ENCODE measurements around the gene IL18RAP.

DNA sequence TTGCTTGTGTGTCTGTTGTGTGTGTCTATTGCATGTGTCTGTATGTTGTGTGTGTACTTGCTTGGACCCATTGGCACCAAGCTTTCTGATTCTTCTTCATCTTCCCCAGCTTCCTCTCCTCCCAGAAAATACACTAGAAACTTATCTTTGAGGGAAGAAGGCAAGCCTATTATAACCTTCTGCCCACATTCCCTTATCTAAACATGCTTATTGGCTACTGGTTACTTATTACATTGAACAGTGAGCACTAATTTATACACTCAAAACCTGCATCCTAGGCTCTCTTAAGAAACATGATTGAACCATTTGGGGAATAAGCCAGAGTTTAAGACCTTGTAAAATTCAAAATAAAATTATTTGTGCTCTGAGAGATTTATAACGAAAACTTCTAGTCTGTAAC, 76.6 kb downstream of the IL18RAP start:
- TF ChIP-seq, protein P1, sequence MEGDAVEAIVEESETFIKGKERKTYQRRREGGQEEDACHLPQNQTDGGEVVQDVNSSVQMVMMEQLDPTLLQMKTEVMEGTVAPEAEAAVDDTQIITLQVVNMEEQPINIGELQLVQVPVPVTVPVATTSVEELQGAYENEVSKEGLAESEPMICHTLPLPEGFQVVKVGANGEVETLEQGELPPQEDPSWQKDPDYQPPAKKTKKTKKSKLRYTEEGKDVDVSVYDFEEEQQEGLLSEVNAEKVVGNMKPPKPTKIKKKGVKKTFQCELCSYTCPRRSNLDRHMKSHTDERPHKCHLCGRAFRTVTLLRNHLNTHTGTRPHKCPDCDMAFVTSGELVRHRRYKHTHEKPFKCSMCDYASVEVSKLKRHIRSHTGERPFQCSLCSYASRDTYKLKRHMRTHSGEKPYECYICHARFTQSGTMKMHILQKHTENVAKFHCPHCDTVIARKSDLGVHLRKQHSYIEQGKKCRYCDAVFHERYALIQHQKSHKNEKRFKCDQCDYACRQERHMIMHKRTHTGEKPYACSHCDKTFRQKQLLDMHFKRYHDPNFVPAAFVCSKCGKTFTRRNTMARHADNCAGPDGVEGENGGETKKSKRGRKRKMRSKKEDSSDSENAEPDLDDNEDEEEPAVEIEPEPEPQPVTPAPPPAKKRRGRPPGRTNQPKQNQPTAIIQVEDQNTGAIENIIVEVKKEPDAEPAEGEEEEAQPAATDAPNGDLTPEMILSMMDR (IDR thresholded peaks at IDR 0.05; ENCODE audit: insufficient read depth, low read length): no peak
- TF ChIP-seq, protein P2, sequence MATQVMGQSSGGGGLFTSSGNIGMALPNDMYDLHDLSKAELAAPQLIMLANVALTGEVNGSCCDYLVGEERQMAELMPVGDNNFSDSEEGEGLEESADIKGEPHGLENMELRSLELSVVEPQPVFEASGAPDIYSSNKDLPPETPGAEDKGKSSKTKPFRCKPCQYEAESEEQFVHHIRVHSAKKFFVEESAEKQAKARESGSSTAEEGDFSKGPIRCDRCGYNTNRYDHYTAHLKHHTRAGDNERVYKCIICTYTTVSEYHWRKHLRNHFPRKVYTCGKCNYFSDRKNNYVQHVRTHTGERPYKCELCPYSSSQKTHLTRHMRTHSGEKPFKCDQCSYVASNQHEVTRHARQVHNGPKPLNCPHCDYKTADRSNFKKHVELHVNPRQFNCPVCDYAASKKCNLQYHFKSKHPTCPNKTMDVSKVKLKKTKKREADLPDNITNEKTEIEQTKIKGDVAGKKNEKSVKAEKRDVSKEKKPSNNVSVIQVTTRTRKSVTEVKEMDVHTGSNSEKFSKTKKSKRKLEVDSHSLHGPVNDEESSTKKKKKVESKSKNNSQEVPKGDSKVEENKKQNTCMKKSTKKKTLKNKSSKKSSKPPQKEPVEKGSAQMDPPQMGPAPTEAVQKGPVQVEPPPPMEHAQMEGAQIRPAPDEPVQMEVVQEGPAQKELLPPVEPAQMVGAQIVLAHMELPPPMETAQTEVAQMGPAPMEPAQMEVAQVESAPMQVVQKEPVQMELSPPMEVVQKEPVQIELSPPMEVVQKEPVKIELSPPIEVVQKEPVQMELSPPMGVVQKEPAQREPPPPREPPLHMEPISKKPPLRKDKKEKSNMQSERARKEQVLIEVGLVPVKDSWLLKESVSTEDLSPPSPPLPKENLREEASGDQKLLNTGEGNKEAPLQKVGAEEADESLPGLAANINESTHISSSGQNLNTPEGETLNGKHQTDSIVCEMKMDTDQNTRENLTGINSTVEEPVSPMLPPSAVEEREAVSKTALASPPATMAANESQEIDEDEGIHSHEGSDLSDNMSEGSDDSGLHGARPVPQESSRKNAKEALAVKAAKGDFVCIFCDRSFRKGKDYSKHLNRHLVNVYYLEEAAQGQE (IDR thresholded peaks at IDR 0.05; ENCODE audit: insufficient replicate concordance, low read depth): no peak
- TF ChIP-seq POLR2AphosphoS5 (IDR thresholded peaks at IDR 0.05; ENCODE audit: low read depth) (no peak), GABPA (IDR thresholded peaks at IDR 0.05; ENCODE audit: low read depth) (no peak), SPI1 (IDR thresholded peaks at IDR 0.05; ENCODE audit: borderline replicate concordance, low read depth) (no peak)

All from HL-60 (cell line).